Fibroblast of skin of left biceps (primary cell): ENCODE measurements around the gene ALDH1L1.

Experiments
- DNase-seq, 2 experiments: peaks; one replicate each; pipeline ENCODE4 v3.0.0-alpha.2; 2013; ENCODE audit warnings: low read depth in 2 of 2

Gene ALDH1L1

DNA sequence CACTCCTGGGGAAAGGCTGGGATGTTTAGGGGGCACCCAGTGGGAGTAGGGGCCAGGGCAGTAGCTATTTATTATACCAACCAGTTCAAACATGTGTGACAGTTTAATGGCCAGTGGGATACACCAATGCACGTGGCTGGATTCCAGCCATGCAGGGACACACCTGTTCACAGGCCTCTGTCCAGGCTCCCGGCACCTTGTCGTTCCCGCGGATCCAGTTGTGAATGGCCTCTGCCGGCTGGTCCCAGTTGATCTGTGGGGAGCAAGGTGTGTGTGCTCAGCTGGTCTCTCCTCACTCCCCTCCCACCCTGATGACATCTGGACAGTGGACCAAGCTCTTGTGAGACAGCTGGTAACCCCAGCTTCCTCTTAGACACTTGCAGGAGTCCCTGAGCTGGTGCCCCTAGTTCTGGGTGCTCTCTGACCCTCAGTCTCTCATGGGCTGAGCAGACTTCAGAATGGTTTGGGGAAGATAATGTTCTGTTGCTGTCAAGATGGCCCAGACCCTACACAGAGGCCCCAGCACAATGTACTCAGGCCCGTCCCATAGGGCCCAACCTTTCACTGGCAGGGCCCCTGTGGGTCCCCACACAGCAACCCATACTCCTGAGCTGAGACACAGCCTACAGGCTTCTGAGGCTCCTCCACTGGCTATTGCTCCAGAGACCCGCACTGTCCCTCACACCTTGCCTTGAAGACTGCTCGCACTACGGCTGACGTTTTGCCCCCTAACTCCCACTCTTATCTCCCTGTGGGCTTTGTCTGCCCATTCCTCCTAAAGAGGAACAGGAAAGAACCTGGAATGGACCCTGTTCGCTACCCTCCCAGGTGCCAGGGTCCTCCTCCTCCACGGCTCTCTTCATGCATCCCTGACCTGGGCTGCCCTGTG lies 25.8 kb downstream of the ALDH1L1 start:
- DNase-seq: no peak

DNA sequence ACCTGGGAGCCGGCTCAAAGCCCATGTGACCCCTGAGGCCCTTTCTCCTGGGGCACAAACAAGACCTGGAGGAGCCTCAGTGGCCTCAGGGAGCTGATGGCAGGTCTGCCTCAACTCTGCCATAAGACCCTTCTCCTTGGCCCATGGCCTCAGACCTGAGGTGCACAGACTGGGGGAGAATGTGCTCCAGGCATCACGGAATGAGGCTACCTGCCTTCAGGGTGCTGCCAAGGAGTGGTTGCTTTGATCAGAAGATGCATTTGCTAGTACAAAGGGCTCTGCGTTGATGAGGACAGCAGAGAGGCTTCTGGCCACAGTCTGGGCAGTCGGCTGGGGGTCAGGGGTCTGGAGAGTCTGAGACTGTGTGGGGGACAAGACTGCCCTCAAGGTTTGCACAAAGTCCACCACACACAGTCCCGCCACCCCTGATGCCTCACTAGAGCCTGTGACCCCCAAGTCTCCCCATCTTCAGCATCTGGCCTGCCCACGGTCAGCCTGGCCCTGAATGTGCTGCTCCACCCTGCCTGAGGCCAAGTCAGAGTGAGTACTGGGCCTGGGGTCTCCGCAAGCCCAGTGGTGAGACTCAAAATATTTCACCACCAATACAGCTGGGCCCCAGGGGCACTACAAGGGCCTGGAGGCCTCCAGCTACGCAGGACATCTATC lies 26.6 kb downstream of the ALDH1L1 start:
- no peak for DNase-seq

DNA sequence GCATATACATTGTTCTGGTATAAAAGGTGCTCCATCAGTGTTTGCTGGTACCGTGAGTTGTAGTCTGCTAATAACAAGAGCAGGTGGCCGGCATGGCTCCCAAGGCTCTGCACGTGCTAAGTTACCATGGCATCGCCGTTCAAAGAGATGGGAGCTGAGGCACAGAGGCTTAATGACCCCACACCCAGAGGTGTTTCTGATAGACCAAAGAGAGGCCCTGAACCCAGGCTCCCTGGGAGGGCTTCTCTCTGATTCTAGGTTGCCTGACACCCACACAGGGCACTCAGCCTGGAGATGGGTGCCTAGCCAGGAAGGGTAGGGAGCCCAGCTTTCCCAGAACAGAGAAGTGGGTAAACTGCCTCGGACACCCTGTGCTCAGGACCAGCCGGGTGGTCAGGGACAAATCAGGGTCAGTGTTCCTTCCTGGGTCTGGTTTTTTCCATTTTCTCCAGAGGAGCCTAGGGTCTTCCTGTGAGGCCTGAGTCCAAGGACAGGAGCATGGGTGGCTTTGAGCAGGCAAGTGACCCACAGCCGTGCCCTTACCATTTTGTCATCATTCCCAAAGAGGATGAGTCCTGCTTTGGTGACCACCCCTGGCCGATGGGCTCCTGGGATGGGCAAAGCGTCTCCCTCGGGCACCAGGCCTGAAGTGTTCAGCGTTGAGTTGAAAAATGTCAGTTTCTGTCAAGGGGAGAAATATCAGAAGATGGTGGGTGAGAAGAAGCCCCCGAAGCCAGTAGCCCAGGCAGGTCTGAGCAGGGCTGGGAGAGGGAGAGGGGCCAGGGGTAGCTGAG lies 27.3 kb downstream of the ALDH1L1 start:
- no peak for DNase-seq

DNA sequence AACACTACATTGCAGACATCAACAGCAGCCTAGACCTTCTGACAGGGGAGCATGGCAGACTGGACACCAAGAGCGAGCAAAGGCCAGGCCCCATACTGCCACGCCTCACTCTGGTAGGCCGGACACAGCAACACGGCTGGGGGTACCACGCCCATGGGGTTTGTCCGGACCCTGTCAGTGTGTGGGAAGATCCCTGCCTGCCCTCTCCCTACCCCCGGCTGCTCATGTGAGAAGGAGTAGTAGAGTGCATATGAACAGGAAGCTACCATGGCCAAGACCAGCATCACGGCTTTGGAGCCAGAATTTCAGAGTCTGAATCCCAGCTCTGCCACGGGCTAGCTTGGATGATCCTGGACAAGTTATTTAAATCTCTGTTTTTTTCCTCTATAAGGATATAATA lies 27.9 kb downstream of the ALDH1L1 start:
- no peak for DNase-seq

DNA sequence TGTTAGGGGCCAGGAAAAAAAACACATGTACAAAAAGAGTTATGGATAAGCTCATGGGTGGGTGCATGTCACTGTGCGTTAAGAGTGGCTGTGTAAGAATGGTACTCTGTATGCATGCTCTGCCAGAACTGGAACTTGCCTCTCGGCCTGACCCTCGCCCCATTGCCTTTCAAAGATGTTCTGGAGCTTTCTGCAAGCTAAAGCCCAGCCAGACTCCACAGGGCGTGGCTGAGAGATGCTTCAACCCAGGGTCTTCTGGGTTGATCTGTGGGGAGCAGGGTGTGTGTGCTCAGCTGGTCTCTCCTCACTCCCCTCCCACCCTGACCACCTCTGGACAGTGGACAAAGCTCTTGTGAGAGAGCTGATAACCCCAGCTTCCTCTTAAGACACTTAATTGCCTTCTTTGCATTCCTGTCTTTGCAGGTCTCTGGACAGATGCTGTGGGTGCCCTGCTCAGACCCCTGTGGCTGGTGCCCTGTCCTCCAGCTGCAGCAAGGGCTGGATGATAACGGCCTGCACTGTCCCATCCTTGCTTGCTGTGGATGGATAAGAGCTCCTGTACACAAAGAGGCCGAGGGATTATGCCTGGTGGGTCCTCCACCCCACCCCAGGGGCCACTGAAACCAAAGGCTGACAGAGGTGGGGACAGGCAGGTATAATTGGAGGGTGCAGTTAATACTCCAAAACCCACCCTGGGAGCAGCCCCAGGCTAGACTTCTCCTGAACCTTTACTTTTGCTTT lies 28.7 kb downstream of the ALDH1L1 start:
- DNase-seq: no peak

DNA sequence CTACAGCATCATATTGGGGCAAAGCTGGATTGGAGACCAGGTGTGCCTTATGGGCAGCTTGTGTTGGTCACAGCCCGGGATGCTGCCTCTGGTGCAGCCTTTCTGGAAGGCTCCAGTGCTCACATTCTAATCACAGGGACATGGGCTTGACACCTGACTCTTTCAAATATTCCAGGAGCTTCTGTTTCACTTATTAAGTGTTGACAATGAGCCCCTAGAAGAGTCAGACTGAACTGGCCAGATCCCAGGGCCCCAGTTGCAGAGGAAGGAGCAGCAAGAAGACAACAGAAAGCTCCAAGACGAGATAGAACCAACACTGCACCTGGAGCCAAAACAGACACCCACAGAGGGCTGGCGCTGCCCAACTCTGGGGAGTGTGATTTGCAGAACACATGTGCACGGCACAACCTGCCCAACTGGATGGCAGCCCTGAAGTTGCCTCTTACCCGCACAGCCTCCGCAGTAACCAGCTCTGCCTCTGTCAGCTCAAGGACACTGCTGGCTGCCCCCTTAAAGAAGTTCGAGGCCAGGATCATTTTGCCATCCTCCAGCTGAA lies 30.3 kb downstream of the ALDH1L1 start:
- DNase-seq: no peak

DNA sequence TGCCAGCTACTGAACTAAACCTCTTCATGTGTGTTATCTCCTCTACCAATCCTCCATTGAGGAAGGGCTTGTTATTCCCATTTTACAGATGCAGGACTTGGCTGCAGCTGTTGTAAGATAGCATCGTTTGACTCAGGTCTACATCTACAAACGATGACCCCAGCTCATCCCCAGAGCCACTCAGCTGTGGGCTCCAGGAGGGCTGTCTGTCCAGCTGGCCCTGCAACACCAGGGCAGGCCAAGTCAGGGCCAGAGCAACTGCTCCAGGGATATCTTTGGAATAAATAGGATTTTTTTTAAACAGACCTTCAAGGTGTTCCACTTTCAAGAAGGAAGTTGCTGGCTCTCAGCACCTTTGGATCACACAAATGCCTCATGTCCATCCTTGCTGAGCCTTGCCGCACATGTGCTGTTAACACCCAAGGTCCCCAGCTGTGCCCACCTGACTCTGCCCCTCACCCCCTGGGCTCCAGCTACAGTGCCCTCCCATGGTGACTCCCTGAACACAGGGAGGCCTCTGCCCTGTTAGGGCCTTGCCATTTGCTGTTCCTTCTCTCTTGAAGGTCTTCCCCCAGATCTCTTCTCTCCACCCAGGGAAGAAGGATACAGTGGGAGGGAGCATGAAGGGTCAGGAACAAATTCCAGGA lies 31.0 kb downstream of the ALDH1L1 start:
- DNase-seq: no peak

DNA sequence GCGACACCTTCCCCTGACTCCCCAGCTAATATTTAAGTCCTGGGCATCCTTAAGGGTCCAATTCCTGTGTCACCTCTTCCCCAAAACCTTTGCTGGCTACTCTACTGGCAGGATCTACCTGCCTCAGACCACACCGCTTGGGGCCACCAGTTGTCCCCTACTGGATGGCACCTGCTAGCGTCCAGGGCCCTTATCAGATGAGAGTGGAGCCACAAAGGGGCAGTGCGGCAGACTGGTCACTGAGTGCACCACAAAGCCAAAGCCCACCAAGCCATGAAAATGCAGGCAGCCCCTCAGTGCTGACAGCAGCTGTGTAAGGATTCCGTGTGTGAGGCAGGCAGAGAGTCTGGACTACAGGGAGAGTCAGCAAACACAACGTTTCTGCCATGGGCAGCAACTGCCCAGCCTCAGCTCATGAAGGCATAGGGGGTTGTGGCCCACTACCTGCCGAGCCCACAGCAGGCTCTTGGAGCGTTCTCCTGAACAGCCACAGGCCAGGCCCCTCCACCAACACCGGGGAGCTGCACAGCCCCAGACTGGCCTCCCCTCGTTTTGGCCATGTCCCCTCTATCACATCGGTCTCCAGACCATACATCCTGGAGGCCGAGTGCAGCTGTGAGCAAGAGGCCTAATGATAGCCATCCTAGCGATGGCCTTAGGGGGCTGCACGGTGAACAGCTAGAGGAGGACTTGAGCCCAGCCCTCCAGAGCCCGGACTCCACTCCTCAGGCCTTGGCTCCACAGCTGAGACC lies 32.3 kb downstream of the ALDH1L1 start:
- DNase-seq: no peak

DNA sequence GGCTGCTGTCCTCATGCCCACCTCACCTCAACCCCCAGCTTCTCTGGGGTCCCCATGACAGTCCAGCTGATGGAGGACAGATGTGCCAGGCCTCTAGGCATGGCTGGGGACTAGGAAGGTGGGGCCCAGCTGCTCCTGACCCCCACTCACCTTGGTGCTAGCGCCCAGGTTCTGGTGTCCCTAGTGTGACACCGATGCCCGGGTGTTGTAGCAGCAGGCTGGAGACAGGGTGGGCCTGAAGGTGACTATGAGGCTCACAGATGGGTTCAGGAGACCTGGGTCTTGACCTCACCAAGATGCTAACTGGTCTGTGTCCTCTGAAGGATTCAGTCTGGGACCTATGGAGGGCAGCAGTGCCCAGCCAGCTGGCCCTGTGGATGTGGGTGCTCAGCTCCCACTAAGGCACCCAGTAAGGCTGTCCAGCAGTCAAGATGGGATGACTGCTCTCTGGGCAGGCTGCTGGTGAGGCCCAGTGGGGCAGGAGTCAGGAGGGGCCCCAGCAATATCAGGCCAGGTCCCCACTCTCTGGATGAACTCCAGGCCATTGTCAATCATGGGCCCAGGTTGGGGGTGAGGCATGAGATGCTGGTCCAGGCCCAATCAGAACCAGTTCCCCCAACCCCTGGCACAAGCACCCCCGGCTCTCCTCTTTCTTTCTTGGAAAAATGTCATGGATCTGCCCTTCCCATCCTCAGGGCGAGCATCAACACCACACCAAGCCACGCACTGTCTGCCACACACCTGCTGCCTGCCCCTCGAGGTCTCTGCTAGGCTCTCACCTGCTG lies 33.0 kb downstream of the ALDH1L1 start:
- DNase-seq: no peak

DNA sequence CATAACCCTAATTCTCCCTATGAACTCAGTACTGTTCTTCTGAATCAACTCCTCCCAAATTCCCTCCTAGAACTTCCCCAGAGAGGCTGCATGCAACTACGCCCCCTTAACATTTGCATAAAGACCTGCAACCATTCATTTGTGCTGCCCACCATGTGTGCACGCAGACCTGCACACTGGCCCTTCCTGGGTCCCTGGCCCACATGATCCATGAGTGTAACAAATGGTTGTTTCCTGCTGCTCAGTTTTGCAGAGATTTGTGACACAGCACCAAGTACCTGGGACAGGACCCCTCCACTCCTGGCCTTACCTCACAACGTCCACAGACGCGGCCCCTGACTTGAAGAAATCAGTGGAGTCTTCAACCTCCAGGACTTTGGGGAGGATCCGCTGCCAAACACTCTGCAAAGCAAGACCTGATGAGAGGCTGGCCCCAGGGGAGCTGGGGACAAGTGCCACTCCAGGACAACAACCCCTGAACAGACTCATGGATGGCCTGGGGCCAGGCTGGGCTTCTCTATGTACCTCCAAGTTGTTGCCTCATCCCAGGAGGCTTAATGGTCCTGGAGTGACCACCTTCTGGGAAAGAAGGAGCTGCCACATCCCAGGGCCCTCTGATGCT lies 33.8 kb downstream of the ALDH1L1 start:
- DNase-seq: no peak

DNA sequence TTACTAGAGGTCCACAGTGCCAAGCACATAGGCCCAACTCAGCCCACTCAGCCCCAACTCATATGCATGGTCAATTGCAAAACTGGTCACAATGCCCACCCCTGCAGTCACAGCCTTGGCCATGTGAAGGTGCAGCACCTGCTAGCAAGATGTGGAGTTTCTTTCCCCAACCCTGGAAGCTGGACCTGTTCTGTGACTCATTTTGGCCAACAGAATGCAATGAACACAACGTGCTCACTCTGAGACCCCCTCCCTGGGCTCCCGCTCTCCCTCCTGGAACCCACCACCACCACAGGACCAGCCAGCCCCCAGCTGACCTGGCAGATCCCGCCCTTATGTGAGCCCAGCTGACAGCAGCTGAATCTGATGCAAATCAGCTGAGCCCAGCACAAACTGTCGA lies 34.4 kb downstream of the ALDH1L1 start:
- no peak for DNase-seq

DNA sequence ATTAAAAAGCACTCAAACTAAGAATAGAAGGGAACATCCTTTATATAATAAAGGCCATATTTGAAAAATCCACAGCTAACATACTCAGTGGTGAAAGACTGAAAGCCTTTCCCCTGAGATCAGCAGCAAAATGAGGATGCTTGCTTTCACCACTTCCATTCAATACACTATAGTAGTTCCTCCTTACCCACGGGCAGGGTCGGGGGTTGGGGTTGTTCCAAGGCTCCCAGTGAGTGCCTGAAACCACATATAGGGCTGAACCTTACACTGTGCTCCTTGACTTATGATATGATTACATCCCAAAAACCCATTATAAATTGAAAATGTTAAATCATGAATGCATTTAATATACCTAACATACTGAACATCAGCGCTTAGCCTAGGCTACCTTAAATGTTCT lies 37.7 kb downstream of the ALDH1L1 start:
- no peak for DNase-seq

DNA sequence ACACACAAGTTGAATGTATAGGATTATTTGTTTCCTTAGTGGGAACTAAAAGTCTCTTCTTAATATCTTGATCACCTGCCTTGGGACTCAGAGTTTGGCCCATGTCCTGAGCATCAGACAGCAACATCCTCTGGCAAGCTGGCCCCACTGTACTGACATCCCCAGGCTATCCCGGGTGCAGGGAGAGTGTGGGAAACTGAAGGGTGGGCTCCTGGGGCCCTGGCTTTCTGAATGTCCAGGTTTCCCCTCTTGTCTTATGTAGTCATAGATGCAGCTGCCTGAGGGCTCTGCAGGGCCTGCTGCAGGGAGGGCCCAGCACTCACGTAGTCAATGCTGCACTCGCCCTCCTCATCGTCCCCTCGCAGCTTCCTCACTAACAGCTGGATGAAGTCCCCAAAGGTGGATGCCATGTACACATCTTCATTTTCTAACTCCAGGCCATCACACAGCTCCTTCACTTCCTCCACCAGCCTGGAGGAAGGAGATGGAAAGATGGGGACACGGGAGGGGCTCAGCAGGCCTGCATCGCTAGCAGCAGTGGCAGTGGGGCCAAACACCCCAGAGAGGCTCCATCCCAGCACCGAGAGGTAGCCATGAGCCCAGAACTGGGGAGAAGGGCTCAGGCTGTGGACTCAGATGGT lies 42.8 kb downstream of the ALDH1L1 start:
- no peak for DNase-seq

DNA sequence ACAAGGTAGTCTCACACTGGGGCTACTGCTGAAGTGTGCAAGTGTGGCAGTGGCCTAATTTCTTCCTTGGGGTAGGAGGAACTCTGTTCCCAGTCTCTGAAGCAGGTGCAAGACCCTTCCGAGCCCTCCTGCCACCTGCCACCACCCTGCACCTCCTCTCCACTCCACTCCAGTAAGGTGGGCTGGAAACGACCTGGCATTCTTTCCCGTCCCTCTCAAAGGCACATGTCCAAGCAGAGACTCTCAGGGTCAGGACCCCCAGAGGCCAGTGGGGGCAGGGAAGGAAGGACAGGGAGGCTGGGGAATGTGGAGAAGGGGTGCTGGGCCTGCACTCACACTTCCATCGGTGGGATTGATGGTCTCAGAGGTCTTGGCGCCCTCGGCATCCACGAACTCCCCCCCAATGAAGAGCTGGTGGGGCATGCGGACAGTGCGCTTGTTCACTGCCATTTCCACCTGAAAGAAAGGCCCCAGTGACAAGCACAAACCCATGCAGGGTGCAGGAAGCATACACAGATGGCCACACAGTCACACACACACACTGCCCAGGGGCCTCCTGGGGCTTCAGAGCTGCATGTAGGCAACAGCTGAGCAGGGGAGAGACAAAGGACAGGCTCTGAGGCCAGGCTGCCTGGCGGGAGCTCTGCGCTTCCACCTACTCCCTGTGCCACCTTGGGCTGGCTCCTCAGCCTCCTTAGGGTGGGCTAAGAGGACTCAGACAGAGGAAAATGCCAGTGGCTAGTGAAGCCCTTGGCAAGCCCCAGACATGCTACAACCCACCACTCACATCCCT lies 43.8 kb downstream of the ALDH1L1 start:
- no peak for DNase-seq

DNA sequence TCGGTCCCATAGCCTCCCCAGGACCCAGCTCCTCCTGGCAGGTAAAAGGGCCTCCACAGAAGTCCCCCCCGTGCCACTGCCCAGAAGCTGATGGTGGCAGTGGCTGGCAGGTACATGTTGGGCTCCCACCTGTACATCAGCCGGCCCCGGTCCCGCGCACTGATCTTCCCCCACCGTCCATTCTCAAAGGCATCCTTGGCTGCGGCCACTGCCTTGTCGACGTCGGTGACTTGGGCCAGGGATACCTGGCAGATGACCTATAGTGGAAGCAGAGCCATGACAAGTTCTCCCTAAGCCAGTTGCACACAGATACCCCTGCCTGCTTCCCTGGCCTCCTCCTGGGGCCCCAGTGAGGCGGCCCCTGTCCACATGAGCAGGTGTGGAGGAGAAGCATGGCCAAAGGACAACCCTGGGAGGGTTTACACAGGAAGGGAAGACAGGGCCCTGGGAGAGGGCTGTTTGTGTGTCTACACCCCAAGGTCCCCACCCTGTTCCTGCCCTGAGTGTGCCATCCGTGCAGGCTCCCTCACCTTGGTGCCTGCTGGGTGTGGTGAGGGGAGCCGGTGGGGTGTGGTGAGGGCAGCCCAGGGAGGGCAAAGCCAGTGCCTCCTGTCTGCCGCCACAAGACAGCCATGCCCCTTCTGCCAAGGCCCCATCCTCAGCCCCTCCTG lies 44.8 kb downstream of the ALDH1L1 start:
- DNase-seq: no peak

DNA sequence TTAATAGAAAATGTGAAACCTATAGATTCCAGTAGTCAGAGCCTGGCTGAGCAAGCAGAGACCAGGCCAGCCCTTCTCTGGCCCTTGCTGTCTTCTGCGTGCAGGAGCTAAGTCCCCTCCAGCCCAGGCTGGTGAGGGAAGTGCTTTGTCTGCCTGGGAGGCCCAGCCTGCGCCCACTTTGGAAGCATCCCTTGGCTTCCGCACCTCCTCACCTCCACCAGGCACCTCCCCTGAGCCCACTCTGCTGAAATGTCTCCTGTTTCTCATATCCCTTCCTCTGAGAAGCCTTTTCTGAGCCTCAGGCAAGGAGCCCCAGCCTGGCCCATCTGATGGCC lies 45.3 kb downstream of the ALDH1L1 start:
- DNase-seq: no peak
